ENCODE data around the gene CHCHD3.
A peak's percentile ranks its signal among the peaks of the same experiment; 100 is the strongest.

Gene CHCHD3
- 28.8 to 82.3 (median 30.3) reads per million in 3 experiments for total RNA-seq

DNA sequence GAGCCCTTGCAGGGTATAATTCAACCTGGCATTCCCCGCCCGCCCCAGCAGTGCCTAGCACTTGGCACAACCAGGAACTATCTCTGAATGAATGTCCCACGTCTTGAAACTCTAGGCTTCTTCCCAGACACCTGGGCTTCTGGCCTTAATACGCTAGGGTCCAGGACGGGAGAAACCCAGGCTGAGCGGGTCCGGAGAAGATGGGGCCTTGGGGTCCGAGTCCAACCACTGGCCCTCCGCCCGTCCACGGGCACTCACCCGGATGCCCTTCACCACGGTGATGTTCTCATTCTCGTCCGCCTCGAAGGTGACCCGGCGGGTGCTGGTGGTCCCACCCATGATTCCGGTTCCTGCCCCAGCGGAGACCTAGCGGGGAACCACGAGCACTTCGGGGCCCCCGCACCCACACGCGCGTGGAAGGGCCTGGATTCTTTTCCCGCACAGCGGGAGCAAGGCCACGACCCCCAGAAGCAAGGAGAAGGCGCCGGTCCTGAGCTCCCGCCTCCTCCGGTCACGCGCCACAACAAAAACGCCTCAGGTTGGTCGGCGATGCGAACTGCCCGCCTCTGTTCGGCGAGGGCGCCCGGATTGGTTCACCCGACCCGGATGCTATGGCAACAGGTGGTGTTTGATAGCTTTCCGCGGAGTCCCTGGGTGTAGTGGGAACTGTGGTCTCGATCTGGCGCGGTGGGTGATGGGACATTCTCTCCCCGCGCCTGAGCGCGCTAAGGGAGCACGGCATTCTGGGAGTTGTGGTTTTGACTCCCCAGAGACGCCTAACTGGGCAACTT, at the start of gene CHCHD3:
CHCHD3 (minus strand) TSS at position 492 of the 791 bp plus-strand sequence; CDS start at position 339, 153 bp downstream.
- DNase-seq: peak; percentile 96

DNA sequence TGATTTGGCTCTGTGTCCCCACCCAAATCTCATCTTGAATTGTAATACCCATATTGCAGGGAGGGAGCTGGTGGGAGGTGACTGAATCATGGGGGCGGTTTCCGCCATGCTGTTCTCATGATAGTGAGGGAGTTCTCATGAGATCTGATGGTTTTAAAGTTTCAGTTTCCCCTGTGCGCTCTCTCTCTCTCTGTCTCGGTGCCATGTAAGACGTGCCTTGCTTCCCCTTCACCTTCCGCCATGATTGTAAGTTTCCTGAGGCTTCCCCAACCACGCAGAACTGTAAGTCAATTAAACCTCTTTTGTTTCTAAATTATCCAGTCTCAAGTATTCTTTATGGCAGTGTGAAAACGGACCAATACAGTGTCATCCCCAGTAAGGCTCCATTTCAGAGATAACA, 48.3 kb upstream of the CHCHD3 start:
- no peak for DNase-seq

GRCh38 chr7:133126422-133126821, 44.5 kb upstream of the CHCHD3 start:
- no peak for DNase-seq

DNA sequence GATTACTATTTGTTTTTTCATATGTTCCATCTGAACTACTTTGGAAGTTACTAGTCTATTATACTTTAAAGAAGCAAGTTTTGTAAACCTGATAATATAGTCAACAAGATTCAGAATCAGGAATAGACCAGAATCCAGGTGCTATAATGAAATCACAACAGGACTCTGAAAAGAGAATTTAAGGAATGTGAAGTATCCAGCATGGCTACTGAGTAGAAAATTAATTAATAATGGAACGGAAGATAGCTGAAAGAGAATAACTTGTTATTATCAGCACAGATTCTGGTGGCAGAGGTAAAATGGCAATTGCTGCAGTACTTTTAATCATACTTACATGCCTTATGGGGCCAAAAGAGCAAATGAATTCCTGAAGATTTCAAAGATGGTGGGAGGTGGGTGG, 43.1 kb upstream of the CHCHD3 start:
- no peak for DNase-seq

GRCh38 chr7:133121175-133121844, 39.4 kb upstream of the CHCHD3 start:
- no peak for DNase-seq

GRCh38 chr7:133119067-133119466, 37.2 kb upstream of the CHCHD3 start:
- DNase-seq: no peak

DNA sequence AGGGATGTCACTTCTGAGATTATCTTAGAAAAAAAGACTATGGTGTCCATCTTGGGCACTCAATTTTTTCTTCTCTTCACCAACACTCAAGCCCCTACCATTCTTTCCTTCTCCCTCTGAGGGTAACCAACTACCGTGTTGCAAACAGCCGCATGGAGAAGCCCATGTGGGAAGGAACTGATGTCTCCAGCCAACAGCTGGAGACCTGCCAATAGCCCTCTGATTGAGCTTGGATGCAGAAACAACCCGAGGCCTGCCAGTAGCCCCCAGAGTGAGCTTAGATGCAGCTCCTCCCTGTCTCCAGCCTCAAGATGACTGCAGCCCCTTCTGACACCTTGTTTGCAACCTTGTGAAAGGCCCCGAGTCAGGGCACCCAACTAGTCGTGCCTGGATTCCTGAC, 36.4 kb upstream of the CHCHD3 start:
- DNase-seq: no peak

GRCh38 chr7:133117452-133117851, 35.6 kb upstream of the CHCHD3 start:
- DNase-seq: no peak

DNA sequence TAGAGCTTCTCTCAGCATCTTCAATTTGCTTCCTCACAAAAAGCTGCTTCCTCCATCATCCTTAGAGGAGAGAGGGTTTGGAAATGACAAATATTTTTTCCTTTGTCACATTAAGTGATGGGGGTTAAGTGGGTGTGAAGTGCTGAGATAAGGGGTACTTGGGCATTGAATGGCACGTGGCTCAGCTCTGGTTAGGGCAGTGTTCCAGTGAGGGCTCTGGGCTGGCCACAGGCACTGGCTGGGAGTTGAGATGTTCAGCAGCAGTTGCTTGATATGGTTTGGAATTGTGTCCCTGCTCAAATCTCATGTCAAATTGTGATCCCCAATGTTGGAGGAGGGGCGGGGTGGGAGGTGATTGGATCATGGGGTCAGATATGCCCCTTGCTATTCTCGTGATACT, 33.7 kb upstream of the CHCHD3 start:
- DNase-seq: no peak

GRCh38 chr7:133114519-133114918, 32.6 kb upstream of the CHCHD3 start:
- no peak for DNase-seq

DNA sequence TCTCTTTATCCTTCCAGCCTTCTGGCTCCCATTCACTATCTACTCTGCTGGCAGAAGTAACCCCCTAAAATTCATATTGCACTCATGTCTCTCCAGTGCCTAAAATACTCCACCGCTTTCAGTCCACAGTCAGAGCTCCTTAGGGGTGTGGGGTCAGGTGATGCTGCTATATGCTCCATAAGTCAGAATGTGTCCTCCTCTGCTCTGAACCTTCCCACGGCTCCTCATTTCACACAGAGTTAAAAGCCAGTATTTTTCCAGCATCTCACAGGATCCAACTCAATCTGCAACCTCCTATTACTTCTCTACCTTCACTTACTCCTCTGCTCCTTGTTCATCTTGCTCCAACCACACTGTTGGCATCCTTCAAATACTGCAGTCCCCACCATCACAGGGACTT, 31.1 kb upstream of the CHCHD3 start:
- DNase-seq: no peak

DNA sequence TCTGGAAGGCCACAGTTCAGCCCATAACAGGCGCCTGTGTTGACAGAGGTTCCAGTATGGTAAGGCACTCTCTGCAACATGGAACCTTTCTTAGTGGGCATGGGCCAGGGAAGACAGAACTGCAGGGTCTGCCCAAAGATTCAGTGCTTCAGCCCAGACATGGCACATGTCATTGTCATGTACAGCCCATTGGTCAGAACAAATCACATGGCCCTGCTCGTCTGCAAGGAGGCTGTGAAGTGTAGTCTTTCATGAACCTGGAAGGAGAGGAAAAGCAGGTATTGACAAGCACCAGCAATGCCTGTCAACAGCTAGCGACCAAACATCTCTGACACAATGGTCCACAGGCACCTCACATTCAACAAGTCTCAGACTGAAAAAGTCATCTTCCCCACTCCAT, 30.4 kb upstream of the CHCHD3 start:
- no peak for DNase-seq

GRCh38 chr7:133110312-133110711, 28.4 kb upstream of the CHCHD3 start:
- no peak for DNase-seq

GRCh38 chr7:133109816-133110215, 27.9 kb upstream of the CHCHD3 start:
- DNase-seq: no peak

- DNase-seq: no peak
These were observed 26.1 kb upstream of the CHCHD3 start for GRCh38 chr7:133108023-133108422.

DNA sequence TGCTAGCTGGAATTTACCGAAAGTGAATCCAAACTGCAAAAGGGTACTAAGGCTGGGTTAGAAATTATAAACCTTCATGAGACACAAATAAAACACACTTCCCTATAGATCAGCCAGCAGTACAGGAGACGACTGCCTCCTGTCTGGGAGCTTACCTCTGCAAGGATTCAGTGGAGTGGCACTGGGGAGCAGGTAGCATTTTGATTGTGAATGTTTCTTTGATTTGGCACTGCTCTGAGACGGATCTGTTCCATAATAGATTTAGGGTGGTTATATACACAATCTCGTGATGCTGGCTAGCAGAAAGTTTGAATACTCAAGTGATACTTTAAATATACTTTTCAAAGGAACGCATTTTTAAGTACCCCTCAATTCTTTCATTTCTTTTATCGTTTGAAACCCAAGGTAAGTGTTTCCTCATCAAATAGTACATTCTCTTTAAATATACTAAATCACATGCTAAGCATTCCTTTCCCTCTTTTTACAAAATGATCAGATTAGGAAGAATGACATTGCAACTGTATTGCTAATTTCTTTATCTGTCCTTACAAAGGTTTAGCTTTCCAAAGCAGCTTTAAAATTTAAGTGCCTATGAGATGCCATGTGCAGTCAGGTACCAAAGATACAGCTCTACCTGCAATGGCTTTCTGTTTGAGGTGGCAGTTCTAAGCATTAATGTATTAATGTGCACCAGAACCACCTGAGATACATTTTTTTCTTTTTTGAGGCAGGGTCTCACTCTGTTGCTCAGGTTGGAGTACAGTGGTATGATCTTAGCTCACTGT, 20.6 kb upstream of the CHCHD3 start:
- DNase-seq: no peak

DNA sequence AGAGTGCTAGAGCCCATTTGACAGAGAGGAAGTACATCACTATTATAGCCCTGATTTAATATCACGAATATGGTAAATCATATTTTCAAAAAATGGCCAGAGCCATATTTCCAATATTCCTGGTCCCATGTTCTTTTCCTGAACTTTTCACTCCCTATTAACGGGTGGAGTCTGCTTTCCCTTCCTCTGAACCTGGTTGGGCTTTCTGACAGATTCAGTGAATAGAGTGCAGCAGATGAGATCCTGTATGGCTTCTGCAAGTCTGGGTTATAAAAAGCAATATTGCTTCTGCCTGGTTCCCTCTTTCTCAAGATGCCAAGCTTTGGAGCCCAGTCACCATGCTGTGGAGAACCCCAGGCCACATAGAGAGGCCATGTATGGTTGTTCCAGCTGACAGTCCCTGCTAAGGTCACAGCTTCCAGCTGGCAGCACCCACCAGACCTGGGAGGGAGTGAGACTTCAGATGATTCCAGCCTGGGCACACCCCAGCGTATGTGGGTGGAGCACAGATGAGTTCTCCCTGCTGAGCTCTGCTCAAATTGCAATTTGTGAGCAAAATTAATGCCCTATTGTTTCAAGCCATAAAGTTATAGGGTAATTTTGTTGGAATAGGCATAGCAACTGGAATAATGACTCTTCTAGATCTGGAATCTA, 17.9 kb upstream of the CHCHD3 start:
- no peak for DNase-seq

DNA sequence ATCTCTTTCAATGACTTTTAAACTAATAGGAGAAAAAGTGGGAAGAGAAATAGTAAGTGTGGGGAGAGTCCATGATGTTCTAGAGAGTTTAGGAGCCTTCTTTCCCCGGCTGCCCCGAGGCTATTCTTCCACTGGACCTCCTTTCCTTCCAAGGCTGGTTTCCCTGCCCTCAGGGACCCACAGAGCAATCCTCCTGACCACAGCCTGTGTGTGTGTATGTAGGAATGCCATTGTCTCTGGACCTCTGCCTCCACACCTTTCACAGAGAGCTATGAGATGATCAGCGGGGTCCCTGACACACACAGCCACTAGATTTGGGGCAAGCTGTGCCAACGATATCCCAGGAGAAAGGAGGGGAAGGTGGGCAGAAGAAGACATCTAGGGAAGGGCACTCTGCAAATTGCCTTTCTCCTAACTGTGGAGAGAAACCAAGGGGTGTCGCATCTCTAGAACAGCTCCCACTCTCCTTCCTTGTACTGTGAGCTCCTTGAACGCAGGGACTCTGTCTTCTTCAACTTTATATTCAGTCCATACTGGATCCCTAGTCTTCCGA, 13.3 kb upstream of the CHCHD3 start:
- no peak for DNase-seq

GRCh38 chr7:133091943-133092464, 10.1 kb upstream of the CHCHD3 start:
- DNase-seq: no peak

DNA sequence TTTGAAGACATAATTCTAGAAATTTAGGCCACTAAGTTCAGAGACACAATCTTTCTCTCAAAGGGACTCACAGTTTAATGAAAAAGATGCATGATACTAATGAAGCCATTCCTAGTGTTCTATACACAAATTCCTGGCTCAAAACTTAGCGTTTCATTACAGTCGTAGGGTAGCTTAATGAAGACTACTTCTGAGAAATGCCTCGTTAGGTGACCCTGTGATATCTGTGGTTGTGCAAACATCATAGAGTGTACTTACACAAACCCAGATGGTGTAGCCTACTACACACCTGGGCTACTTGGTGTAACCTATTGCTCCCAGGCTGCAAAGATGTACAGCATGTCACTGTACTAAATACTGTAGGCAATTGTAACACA, 488 bp upstream of the CHCHD3 start:
- DNase-seq: no peak

- no peak for DNase-seq
These were observed 731 bp downstream of the CHCHD3 start for GRCh38 chr7:133081119-133081598.

DNA sequence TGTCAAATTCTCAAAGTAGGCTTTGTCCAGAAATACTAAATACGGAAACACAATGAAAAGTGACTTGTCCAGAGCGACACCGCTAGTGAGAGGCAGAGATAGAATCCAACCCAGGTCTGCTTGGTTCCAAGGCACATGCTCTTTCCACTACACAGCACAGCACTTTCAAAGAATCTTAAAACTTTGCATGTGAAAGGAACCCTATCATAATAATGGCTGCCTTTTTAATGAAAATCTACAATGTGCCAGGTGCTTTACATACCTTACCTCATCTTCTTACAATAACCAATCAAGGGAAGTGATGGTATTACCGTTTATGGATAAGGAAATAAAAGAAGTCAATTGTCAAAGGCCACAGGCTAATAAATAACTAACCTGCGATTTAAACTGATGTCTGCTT, 2.6 kb downstream of the CHCHD3 start:
- DNase-seq: no peak
